ENCODE results near the gene GALR3. TPM values are rescaled to one million over a fixed set of nuclear protein-coding genes. Genes with fewer than 3 reads are reported as not detected.

The GALR3 gene
- total RNA-seq, 1 experiment from 2014 or later, result not detected

GRCh38 chr22:37844904-37845329 is 21.7 kb downstream of the GALR3 start:
- H3K9ac ChIP-seq (ENCODE audit: low read length), result no peak overlapping the region
- H3K36me3 ChIP-seq (ENCODE audit: insufficient read depth, low read length), result 0 out of 2 replicates have a peak, but pooled peaks cover 2% of the 10 kb centered on the region
- no peaks in the 10 kb centered on the region for H3K9me3 ChIP-seq (ENCODE audit: low read length)
- no peak overlapping the region for H2AFZ ChIP-seq (ENCODE audit: low read length)
- no peak overlapping the region for H3K27ac ChIP-seq (ENCODE audit: low read length)
- DNase-seq, result no peak
- no peaks in the 10 kb centered on the region for H3K9me2 ChIP-seq (replicated peaks; ENCODE audit: insufficient read depth, low read length)
- H3K4me1 ChIP-seq (ENCODE audit: low read length), result peaks cover 18% of the 10 kb centered on the region
- peaks cover 44% of the 10 kb centered on the region for H3K79me2 ChIP-seq (ENCODE audit: low read length)
- no peaks in the 10 kb centered on the region for H3K27me3 ChIP-seq (ENCODE audit: low read length)
- H3K4me2 ChIP-seq (ENCODE audit: low read depth, low read length, poor library complexity, severe bottlenecking), result no peak overlapping the region
- peak overlapping the region; percentile 51 for H3K4me3 ChIP-seq (ENCODE audit: low read length)
- H4K20me1 ChIP-seq (ENCODE audit: insufficient read depth, low read depth, low read length), result peaks cover 3% of the 10 kb centered on the region; the same call in 1 of the 2 replicates

DNA sequence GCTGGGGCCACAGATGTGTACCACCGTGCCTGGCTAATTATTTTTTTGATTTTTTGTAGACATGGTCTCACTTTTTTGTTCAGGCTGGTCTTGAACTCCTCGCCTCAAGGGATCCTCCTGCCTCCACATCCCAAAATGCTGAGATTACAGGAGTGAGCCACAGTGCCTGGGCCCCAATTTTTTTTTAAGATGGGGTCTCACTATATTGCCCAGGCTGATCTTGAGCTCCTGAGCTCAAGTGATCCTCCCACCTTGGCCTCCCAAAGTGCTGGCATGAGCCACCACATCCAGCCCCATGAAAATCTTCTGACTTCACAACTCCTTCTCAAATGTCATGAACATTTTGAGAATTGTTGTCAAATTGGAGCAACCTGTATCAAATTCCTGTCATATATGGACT is 23.3 kb downstream of the GALR3 start:
- H3K36me3 ChIP-seq (ENCODE audit: insufficient read depth, low read length), result peaks cover 13% of the 10 kb centered on the region; the same call in 1 of the 2 replicates
- no peaks in the 10 kb centered on the region for H3K27me3 ChIP-seq (ENCODE audit: low read length)
- H3K27ac ChIP-seq (ENCODE audit: low read length), result no peak overlapping the region
- H3K9ac ChIP-seq (ENCODE audit: low read length), result no peak overlapping the region
- no peaks in the 10 kb centered on the region for H3K9me3 ChIP-seq (ENCODE audit: low read length)
- H4K20me1 ChIP-seq (ENCODE audit: insufficient read depth, low read depth, low read length), result peaks cover 16% of the 10 kb centered on the region; the same call in 1 of the 2 replicates
- no peak overlapping the region for H2AFZ ChIP-seq (ENCODE audit: low read length)
- H3K4me3 ChIP-seq (ENCODE audit: low read length), result no peak overlapping the region
- no peak overlapping the region for H3K4me2 ChIP-seq (ENCODE audit: low read depth, low read length, poor library complexity, severe bottlenecking)
- DNase-seq, result no peak
- H3K4me1 ChIP-seq (ENCODE audit: low read length), result peaks cover 31% of the 10 kb centered on the region
- peaks cover 52% of the 10 kb centered on the region for H3K79me2 ChIP-seq (ENCODE audit: low read length)
- no peaks in the 10 kb centered on the region for H3K9me2 ChIP-seq (replicated peaks; ENCODE audit: insufficient read depth, low read length)

DNA sequence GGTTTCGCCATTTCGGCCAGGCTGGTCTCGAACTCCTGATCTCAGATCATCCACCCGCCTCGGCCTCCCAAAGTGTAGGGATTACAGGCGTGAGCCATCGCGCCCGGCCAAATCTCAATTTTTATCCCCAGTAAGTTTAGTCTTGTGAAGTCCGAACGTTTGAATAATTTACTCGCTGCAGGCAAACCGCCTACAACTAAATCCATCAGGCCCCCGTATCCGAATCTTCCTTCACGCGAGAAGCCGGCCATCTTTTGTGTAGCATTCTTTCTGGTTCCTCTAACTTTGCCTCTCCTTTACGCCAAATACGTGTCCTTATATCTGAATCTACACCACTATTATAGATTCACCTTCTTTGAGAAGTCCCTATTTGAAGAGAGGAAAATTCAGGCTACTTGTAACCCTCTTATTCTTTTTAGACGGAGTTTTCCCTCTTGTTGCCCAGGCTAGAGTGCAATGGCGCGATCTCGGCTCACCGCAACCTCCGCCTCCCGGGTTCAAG is 25.5 kb downstream of the GALR3 start:
- H3K4me2 ChIP-seq (ENCODE audit: low read depth, low read length, poor library complexity, severe bottlenecking), result peak overlapping the region; percentile 97
- H3K79me2 ChIP-seq (ENCODE audit: low read length), result peaks cover 49% of the 10 kb centered on the region
- no peak overlapping the region for H2AFZ ChIP-seq (ENCODE audit: low read length)
- H3K27me3 ChIP-seq (ENCODE audit: low read length), result no peaks in the 10 kb centered on the region
- peak overlapping the region; percentile 82 for H3K9ac ChIP-seq (ENCODE audit: low read length)
- DNase-seq, result peak; percentile 45
- H3K4me3 ChIP-seq (ENCODE audit: low read length), result peak overlapping the region; percentile 89
- H3K4me1 ChIP-seq (ENCODE audit: low read length), result peaks cover 22% of the 10 kb centered on the region
- peaks cover 27% of the 10 kb centered on the region for H3K36me3 ChIP-seq (ENCODE audit: insufficient read depth, low read length)
- H3K9me3 ChIP-seq (ENCODE audit: low read length), result no peaks in the 10 kb centered on the region
- H3K9me2 ChIP-seq (replicated peaks; ENCODE audit: insufficient read depth, low read length), result no peaks in the 10 kb centered on the region
- H3K27ac ChIP-seq (ENCODE audit: low read length), result peak overlapping the region; percentile 75
- H4K20me1 ChIP-seq (ENCODE audit: insufficient read depth, low read depth, low read length), result peaks cover 16% of the 10 kb centered on the region; the same call in 1 of the 2 replicates

- Histone ChIP-seq H3K4me3 (ENCODE audit: low read length) (peak within 1 kb of the TSS; percentile 89), H3K4me1 (ENCODE audit: low read length) (peaks cover 22% of the 10 kb centered on the region), H3K9me2 (replicated peaks; ENCODE audit: insufficient read depth, low read length) (no peaks in the 10 kb centered on the region), H4K20me1 (ENCODE audit: insufficient read depth, low read depth, low read length) (peaks cover 16% of the 10 kb centered on the region; the same call in 1 of the 2 replicates), H3K9me3 (ENCODE audit: low read length) (no peaks in the 10 kb centered on the region), H3K36me3 (ENCODE audit: insufficient read depth, low read length) (peaks cover 32% of the 10 kb centered on the region), H3K4me2 (ENCODE audit: low read depth, low read length, poor library complexity, severe bottlenecking) (peak within 1 kb of the TSS; percentile 97), H2AFZ (ENCODE audit: low read length) (peak within 1 kb of the TSS; percentile 73; the same call in 1 of the 2 replicates), H3K9ac (ENCODE audit: low read length) (peak within 1 kb of the TSS; percentile 82), H3K27ac (ENCODE audit: low read length) (peak within 1 kb of the TSS; percentile 75), H3K79me2 (ENCODE audit: low read length) (peaks cover 55% of the 10 kb centered on the region), H3K27me3 (ENCODE audit: low read length) (no peaks in the 10 kb centered on the region)
- DNase-seq, result peak; percentile 97
Observed at GRCh38 chr22:37849089-37849751, 26.0 kb downstream of the GALR3 start, which contains the start of gene EIF3L. EIF3L (plus strand) TSS chr22:37849419; CDS start chr22:37849450, 31 bp downstream.

- H3K4me3 ChIP-seq (ENCODE audit: low read length), result peak overlapping the region; percentile 89; the same call in 1 of the 2 replicates
- H3K9ac ChIP-seq (ENCODE audit: low read length), result peak overlapping the region; percentile 82; the same call in 1 of the 2 replicates
- peaks cover 22% of the 10 kb centered on the region; the same call in 1 of the 2 replicates for H4K20me1 ChIP-seq (ENCODE audit: insufficient read depth, low read depth, low read length)
- peaks cover 22% of the 10 kb centered on the region for H3K4me1 ChIP-seq (ENCODE audit: low read length)
- no peaks in the 10 kb centered on the region for H3K9me2 ChIP-seq (replicated peaks; ENCODE audit: insufficient read depth, low read length)
- no peak overlapping the region for H2AFZ ChIP-seq (ENCODE audit: low read length)
- peak overlapping the region; percentile 97 for H3K4me2 ChIP-seq (ENCODE audit: low read depth, low read length, poor library complexity, severe bottlenecking)
- no peaks in the 10 kb centered on the region for H3K27me3 ChIP-seq (ENCODE audit: low read length)
- H3K9me3 ChIP-seq (ENCODE audit: low read length), result no peaks in the 10 kb centered on the region
- no peak for DNase-seq
- no peak overlapping the region for H3K27ac ChIP-seq (ENCODE audit: low read length)
- peaks cover 43% of the 10 kb centered on the region for H3K36me3 ChIP-seq (ENCODE audit: insufficient read depth, low read length)
- H3K79me2 ChIP-seq (ENCODE audit: low read length), result peaks cover 67% of the 10 kb centered on the region
Observed at GRCh38 chr22:37850801-37851200, 27.6 kb downstream of the GALR3 start.

GRCh38 chr22:37852418-37852817 is 29.2 kb downstream of the GALR3 start:
- Histone ChIP-seq H4K20me1 (ENCODE audit: insufficient read depth, low read depth, low read length) (peaks cover 22% of the 10 kb centered on the region; the same call in 1 of the 2 replicates), H3K9me3 (ENCODE audit: low read length) (no peaks in the 10 kb centered on the region), H2AFZ (ENCODE audit: low read length) (no peak overlapping the region), H3K79me2 (ENCODE audit: low read length) (peaks cover 67% of the 10 kb centered on the region), H3K27me3 (ENCODE audit: low read length) (no peaks in the 10 kb centered on the region), H3K4me2 (ENCODE audit: low read depth, low read length, poor library complexity, severe bottlenecking) (no peak overlapping the region), H3K4me1 (ENCODE audit: low read length) (peaks cover 22% of the 10 kb centered on the region), H3K27ac (ENCODE audit: low read length) (no peak overlapping the region), H3K36me3 (ENCODE audit: insufficient read depth, low read length) (peaks cover 43% of the 10 kb centered on the region), H3K9ac (ENCODE audit: low read length) (no peak overlapping the region), H3K9me2 (replicated peaks; ENCODE audit: insufficient read depth, low read length) (no peaks in the 10 kb centered on the region), H3K4me3 (ENCODE audit: low read length) (no peak overlapping the region)
- no peak for DNase-seq

DNA sequence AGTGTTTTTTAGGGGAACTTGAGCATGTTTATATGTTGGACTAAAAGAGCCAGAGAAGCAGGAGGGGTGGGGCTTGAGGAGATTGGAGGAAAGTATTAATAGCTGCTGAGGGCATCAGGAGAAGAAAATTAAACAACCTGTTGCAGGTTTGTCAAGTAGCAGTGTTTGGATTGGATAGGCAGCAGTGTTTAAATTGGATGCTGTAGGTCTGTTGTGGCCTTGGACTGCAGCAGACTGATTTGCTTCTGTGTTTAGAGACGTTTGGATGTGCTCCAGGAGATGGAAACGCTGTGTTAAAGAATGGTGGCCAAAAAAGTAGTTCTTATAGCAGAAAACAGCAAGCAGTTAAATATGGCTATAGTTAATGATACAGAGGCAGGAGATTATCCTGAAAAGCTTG is 31.8 kb downstream of the GALR3 start:
- peaks cover 13% of the 10 kb centered on the region for H3K4me1 ChIP-seq (ENCODE audit: low read length)
- peaks cover 53% of the 10 kb centered on the region for H3K79me2 ChIP-seq (ENCODE audit: low read length)
- no peaks in the 10 kb centered on the region for H3K9me2 ChIP-seq (replicated peaks; ENCODE audit: insufficient read depth, low read length)
- no peak overlapping the region for H3K9ac ChIP-seq (ENCODE audit: low read length)
- H3K4me2 ChIP-seq (ENCODE audit: low read depth, low read length, poor library complexity, severe bottlenecking), result no peak overlapping the region
- peaks cover 19% of the 10 kb centered on the region; the same call in 1 of the 2 replicates for H4K20me1 ChIP-seq (ENCODE audit: insufficient read depth, low read depth, low read length)
- DNase-seq, result no peak
- no peak overlapping the region for H3K27ac ChIP-seq (ENCODE audit: low read length)
- H3K36me3 ChIP-seq (ENCODE audit: insufficient read depth, low read length), result peaks cover 52% of the 10 kb centered on the region
- no peak overlapping the region for H2AFZ ChIP-seq (ENCODE audit: low read length)
- H3K27me3 ChIP-seq (ENCODE audit: low read length), result no peaks in the 10 kb centered on the region
- no peaks in the 10 kb centered on the region for H3K9me3 ChIP-seq (ENCODE audit: low read length)
- no peak overlapping the region for H3K4me3 ChIP-seq (ENCODE audit: low read length)

DNA sequence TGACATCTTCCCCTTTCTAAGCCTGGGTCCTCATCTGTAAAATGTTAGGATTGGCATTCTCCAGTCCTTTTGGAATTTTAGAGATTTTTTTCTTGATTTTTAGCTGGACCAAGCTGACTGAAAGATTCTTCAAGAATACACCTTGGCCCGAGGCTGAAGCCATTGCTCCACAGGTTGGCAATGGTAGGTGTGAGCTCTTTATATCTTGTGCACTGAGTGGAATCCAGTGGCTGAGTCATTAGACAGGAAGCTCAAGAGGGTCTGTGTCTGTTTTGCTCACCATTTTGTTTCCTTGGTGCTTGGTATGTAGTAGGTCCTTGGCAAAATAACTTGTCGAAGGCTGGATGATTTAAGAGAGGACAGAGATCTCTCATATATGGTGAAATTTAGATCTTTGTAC is 32.3 kb downstream of the GALR3 start:
- no peak overlapping the region for H2AFZ ChIP-seq (ENCODE audit: low read length)
- no peaks in the 10 kb centered on the region for H3K9me3 ChIP-seq (ENCODE audit: low read length)
- peaks cover 47% of the 10 kb centered on the region for H3K79me2 ChIP-seq (ENCODE audit: low read length)
- H3K9ac ChIP-seq (ENCODE audit: low read length), result no peak overlapping the region
- H3K27ac ChIP-seq (ENCODE audit: low read length), result no peak overlapping the region
- no peak overlapping the region for H3K4me3 ChIP-seq (ENCODE audit: low read length)
- H3K27me3 ChIP-seq (ENCODE audit: low read length), result no peaks in the 10 kb centered on the region
- peaks cover 14% of the 10 kb centered on the region; the same call in 1 of the 2 replicates for H4K20me1 ChIP-seq (ENCODE audit: insufficient read depth, low read depth, low read length)
- peaks cover 8% of the 10 kb centered on the region for H3K4me1 ChIP-seq (ENCODE audit: low read length)
- H3K36me3 ChIP-seq (ENCODE audit: insufficient read depth, low read length), result peaks cover 53% of the 10 kb centered on the region
- DNase-seq, result no peak
- H3K4me2 ChIP-seq (ENCODE audit: low read depth, low read length, poor library complexity, severe bottlenecking), result no peak overlapping the region
- no peaks in the 10 kb centered on the region for H3K9me2 ChIP-seq (replicated peaks; ENCODE audit: insufficient read depth, low read length)
